ENCODE measurements around the gene HK1.
"Not testable (repeated sequence)": the region's sequence is repeated elsewhere in the genome, so short reads cannot be mapped to it uniquely, and the experiment has no call there.

The HK1 gene

GRCh38 chr10:69275444-69275843 lies 2.9 kb upstream of the HK1 start:
- DNase-seq, result no peak
- Histone ChIP-seq H3K27ac (ENCODE audit: insufficient read depth, low read length, poor library complexity, severe bottlenecking) (no peak overlapping the region), H3K36me3 (ENCODE audit: control insufficient read depth, insufficient read depth, low read length) (no peaks in the 10 kb centered on the region), H3K9me3 (ENCODE audit: control insufficient read depth, low read length) (no peaks in the 10 kb centered on the region), H3K4me1 (ENCODE audit: control insufficient read depth, insufficient read depth, low read length, poor library complexity, severe bottlenecking) (no peaks in the 10 kb centered on the region), H3K4me3 (ENCODE audit: insufficient read depth, low read depth, low read length, poor library complexity, severe bottlenecking) (no peak overlapping the region), H3K27me3 (replicated peaks; ENCODE audit: control insufficient read depth, insufficient read depth, low read length, poor library complexity, severe bottlenecking) (no peaks in the 10 kb centered on the region)

DNA sequence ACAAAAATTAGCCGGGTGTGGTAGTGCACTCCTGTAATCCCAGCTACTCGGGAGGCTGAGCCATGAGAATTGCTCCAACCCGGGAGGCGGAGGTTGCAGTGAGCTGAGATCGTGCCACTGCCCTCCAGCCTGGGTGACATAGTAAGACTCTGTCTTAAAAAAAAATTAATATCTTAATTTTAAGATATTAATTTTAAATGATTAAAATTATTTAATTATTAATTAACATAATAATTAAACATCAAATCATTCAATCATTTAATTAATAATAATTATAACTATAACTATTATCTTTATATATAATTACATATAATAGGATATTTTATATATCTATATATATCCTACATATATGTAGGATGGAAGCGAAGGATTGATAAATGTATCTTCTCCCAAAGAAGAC lies 1.8 kb upstream of the HK1 start:
- H3K4me3 ChIP-seq (ENCODE audit: insufficient read depth, low read depth, low read length, poor library complexity, severe bottlenecking), result no peak overlapping the region
- DNase-seq, result no peak
- H3K27me3 ChIP-seq (replicated peaks; ENCODE audit: control insufficient read depth, insufficient read depth, low read length, poor library complexity, severe bottlenecking), result no peaks in the 10 kb centered on the region
- no peak overlapping the region for H3K27ac ChIP-seq (ENCODE audit: insufficient read depth, low read length, poor library complexity, severe bottlenecking)
- no peaks in the 10 kb centered on the region for H3K36me3 ChIP-seq (ENCODE audit: control insufficient read depth, insufficient read depth, low read length)
- no peaks in the 10 kb centered on the region for H3K9me3 ChIP-seq (ENCODE audit: control insufficient read depth, low read length)
- no peaks in the 10 kb centered on the region for H3K4me1 ChIP-seq (ENCODE audit: control insufficient read depth, insufficient read depth, low read length, poor library complexity, severe bottlenecking)

DNA sequence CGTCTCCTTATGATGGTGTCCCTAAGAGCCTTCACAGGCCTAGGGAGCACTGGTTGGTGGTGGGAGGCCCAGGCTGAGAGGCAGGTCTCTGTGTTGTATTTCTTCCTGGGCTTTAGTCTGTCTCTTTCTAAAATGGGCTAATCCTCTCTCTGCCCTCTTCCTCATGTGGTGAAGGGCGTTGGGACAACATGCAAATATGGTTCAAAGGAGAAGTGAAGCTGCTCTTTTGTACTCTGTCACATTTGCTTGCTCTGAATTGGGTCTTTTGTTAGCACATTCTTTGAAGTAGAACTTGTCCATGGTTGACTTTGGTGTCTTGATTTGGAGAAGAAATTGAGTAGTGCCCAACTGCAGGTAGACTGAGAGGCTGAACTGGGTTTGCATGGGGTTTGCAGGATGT lies 814 bp downstream of the HK1 start:
- no peaks in the 10 kb centered on the region for H3K4me1 ChIP-seq (ENCODE audit: control insufficient read depth, insufficient read depth, low read length, poor library complexity, severe bottlenecking)
- H3K27me3 ChIP-seq (replicated peaks; ENCODE audit: control insufficient read depth, insufficient read depth, low read length, poor library complexity, severe bottlenecking), result no peaks in the 10 kb centered on the region
- no peaks in the 10 kb centered on the region for H3K9me3 ChIP-seq (ENCODE audit: control insufficient read depth, low read length)
- H3K36me3 ChIP-seq (ENCODE audit: control insufficient read depth, insufficient read depth, low read length), result no peaks in the 10 kb centered on the region
- no peak overlapping the region for H3K27ac ChIP-seq (ENCODE audit: insufficient read depth, low read length, poor library complexity, severe bottlenecking)
- no peak overlapping the region for H3K4me3 ChIP-seq (ENCODE audit: insufficient read depth, low read depth, low read length, poor library complexity, severe bottlenecking)
- no peak for DNase-seq

DNA sequence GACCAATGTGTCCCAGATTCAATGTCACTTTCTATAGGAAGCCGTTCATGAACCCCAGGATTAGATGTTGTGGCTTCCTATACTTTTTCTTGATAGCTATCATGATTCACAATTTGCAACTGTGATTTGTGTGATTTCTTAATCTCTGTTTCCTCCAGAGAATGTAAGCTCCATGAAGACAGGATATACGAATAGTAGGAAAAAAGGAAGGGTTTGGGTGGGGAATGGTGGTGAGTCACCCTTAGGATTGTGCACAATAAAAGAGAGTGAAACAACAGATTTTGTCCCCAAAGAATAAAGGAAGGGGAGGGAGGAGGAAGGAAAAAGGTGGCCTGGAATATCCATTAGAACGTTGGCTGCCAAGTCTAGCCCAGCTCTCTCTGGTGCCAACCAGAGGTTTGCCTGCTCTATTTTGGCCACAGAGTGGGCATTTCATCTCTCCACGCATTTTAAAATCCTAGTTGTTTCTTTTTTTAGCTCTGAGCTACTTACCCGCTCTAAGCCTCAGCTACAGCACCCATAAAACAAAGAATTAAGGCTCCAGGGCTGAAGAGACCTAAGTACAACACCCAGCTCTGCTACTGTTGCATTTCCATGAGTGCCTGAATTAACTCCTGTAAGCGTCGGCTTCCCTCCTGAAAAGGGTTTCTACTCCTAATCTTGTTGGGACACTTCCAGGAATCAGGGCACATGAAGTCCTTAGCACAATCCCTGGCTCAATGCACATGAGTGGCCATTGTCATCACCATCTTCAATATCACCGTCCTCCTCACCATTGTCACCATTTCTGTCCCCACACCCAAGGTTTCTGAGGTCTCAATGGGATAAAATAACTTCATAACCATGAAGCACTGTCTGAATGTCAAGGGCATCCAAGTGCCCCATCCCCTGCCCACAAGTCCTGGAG lies 3.5 kb downstream of the HK1 start:
- Histone ChIP-seq H3K27me3 (replicated peaks; ENCODE audit: control insufficient read depth, insufficient read depth, low read length, poor library complexity, severe bottlenecking) (no peaks in the 10 kb centered on the region), H3K36me3 (ENCODE audit: control insufficient read depth, insufficient read depth, low read length) (no peaks in the 10 kb centered on the region), H3K4me1 (ENCODE audit: control insufficient read depth, insufficient read depth, low read length, poor library complexity, severe bottlenecking) (no peaks in the 10 kb centered on the region), H3K4me3 (ENCODE audit: insufficient read depth, low read depth, low read length, poor library complexity, severe bottlenecking) (no peak overlapping the region), H3K9me3 (ENCODE audit: control insufficient read depth, low read length) (no peaks in the 10 kb centered on the region), H3K27ac (ENCODE audit: insufficient read depth, low read length, poor library complexity, severe bottlenecking) (no peak overlapping the region)
- DNase-seq, result no peak

DNA sequence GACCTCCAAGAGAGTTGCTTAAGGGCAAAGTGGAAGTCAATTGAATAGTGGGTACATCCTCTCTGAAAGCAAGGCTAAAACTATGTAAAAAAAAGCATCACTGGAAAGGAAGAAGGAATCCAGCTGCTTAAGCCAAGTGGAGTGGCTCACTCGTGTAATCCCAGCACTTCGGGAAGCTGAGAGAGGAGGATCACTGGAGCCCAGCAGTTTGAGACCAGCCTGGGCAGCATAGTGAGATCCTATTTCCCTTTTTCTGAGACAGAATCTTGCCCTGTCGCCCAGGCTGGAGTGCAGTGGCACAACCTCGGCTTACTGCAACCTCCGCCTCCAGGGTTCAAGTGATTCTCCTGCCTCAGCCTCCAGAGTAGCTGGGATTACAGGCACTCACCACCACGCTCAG lies 6.1 kb downstream of the HK1 start:
- not testable (repeated sequence) for H3K9me3 ChIP-seq (ENCODE audit: control insufficient read depth, low read length); H3K27ac ChIP-seq (ENCODE audit: insufficient read depth, low read length, poor library complexity, severe bottlenecking)

DNA sequence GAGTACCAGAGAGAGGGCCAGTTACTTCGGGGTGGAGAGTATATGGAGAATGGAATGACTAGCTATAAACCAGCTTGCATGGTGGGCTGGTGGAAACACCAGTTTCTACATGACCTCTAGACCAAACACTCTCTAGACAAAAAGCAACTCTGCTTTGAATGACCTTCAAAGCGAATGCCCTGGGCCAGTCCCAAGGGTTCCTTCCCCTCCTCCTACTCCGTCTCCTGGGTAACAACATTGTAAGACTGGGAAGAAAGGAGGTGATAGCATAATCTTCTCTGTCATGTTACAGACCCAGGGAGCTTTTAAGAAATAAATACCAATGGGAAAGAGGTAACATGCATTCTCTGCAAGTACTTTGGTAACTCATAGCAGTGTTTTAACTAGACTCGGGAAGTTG lies 7.4 kb downstream of the HK1 start:
- Histone ChIP-seq H3K27ac (ENCODE audit: insufficient read depth, low read length, poor library complexity, severe bottlenecking) (no peak overlapping the region), H3K36me3 (ENCODE audit: control insufficient read depth, insufficient read depth, low read length) (no peaks in the 10 kb centered on the region), H3K9me3 (ENCODE audit: control insufficient read depth, low read length) (no peaks in the 10 kb centered on the region), H3K27me3 (replicated peaks; ENCODE audit: control insufficient read depth, insufficient read depth, low read length, poor library complexity, severe bottlenecking) (no peaks in the 10 kb centered on the region), H3K4me3 (ENCODE audit: insufficient read depth, low read depth, low read length, poor library complexity, severe bottlenecking) (no peak overlapping the region), H3K4me1 (ENCODE audit: control insufficient read depth, insufficient read depth, low read length, poor library complexity, severe bottlenecking) (no peaks in the 10 kb centered on the region)
- DNase-seq, result no peak

More for the DNA sequence above, 6.1 kb downstream of the HK1 start:
- not testable (repeated sequence) for H3K27me3 ChIP-seq (replicated peaks; ENCODE audit: control insufficient read depth, insufficient read depth, low read length, poor library complexity, severe bottlenecking); H3K4me1 ChIP-seq (ENCODE audit: control insufficient read depth, insufficient read depth, low read length, poor library complexity, severe bottlenecking); H3K36me3 ChIP-seq (ENCODE audit: control insufficient read depth, insufficient read depth, low read length); DNase-seq; H3K4me3 ChIP-seq (ENCODE audit: insufficient read depth, low read depth, low read length, poor library complexity, severe bottlenecking)

DNA sequence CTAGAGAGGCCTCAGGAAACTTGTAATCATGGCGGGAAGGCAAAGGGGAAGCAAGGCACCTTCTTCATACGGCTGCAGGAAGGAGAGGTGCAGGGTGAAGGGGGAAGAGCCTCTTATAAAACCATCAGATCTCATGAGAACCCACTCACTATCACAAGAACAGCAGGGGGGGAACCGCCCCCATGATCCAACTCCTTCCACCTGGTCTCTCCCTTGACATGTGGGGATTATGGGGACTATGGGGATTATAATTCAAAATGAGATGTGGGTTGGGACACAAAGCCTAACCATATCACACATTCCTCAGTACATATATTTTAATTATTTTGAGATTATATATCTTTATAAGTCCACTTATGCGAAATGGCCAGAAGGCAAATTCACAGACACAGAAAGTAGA lies 8.9 kb downstream of the HK1 start:
- H3K4me3 ChIP-seq (ENCODE audit: insufficient read depth, low read depth, low read length, poor library complexity, severe bottlenecking), result no peak overlapping the region
- no peaks in the 10 kb centered on the region for H3K9me3 ChIP-seq (ENCODE audit: control insufficient read depth, low read length)
- no peaks in the 10 kb centered on the region for H3K27me3 ChIP-seq (replicated peaks; ENCODE audit: control insufficient read depth, insufficient read depth, low read length, poor library complexity, severe bottlenecking)

GRCh38 chr10:69290993-69291392 lies 12.7 kb downstream of the HK1 start:
- no peaks in the 10 kb centered on the region for H3K36me3 ChIP-seq (ENCODE audit: control insufficient read depth, insufficient read depth, low read length)
- H3K27ac ChIP-seq (ENCODE audit: insufficient read depth, low read length, poor library complexity, severe bottlenecking), result no peak overlapping the region
- H3K27me3 ChIP-seq (replicated peaks; ENCODE audit: control insufficient read depth, insufficient read depth, low read length, poor library complexity, severe bottlenecking), result no peaks in the 10 kb centered on the region
- no peaks in the 10 kb centered on the region for H3K4me1 ChIP-seq (ENCODE audit: control insufficient read depth, insufficient read depth, low read length, poor library complexity, severe bottlenecking)
- H3K9me3 ChIP-seq (ENCODE audit: control insufficient read depth, low read length), result no peaks in the 10 kb centered on the region
- H3K4me3 ChIP-seq (ENCODE audit: insufficient read depth, low read depth, low read length, poor library complexity, severe bottlenecking), result no peak overlapping the region
- DNase-seq, result no peak

More for the DNA sequence above, 8.9 kb downstream of the HK1 start:
- no peak for DNase-seq
- no peak overlapping the region for H3K27ac ChIP-seq (ENCODE audit: insufficient read depth, low read length, poor library complexity, severe bottlenecking)
- H3K4me1 ChIP-seq (ENCODE audit: control insufficient read depth, insufficient read depth, low read length, poor library complexity, severe bottlenecking), result no peaks in the 10 kb centered on the region
- no peaks in the 10 kb centered on the region for H3K36me3 ChIP-seq (ENCODE audit: control insufficient read depth, insufficient read depth, low read length)

GRCh38 chr10:69292459-69292858 lies 14.2 kb downstream of the HK1 start:
- Histone ChIP-seq H3K4me3 (ENCODE audit: insufficient read depth, low read depth, low read length, poor library complexity, severe bottlenecking) (no peak overlapping the region), H3K4me1 (ENCODE audit: control insufficient read depth, insufficient read depth, low read length, poor library complexity, severe bottlenecking) (no peaks in the 10 kb centered on the region), H3K27ac (ENCODE audit: insufficient read depth, low read length, poor library complexity, severe bottlenecking) (no peak overlapping the region), H3K9me3 (ENCODE audit: control insufficient read depth, low read length) (no peaks in the 10 kb centered on the region), H3K27me3 (replicated peaks; ENCODE audit: control insufficient read depth, insufficient read depth, low read length, poor library complexity, severe bottlenecking) (no peaks in the 10 kb centered on the region), H3K36me3 (ENCODE audit: control insufficient read depth, insufficient read depth, low read length) (no peaks in the 10 kb centered on the region)
- DNase-seq, result no peak

GRCh38 chr10:69295027-69295636 lies 16.8 kb downstream of the HK1 start:
- Histone ChIP-seq H3K4me1 (ENCODE audit: control insufficient read depth, insufficient read depth, low read length, poor library complexity, severe bottlenecking) (no peaks in the 10 kb centered on the region), H3K36me3 (ENCODE audit: control insufficient read depth, insufficient read depth, low read length) (no peaks in the 10 kb centered on the region), H3K9me3 (ENCODE audit: control insufficient read depth, low read length) (no peaks in the 10 kb centered on the region), H3K27ac (ENCODE audit: insufficient read depth, low read length, poor library complexity, severe bottlenecking) (no peak overlapping the region), H3K27me3 (replicated peaks; ENCODE audit: control insufficient read depth, insufficient read depth, low read length, poor library complexity, severe bottlenecking) (no peaks in the 10 kb centered on the region), H3K4me3 (ENCODE audit: insufficient read depth, low read depth, low read length, poor library complexity, severe bottlenecking) (no peak overlapping the region)
- DNase-seq, result no peak

Measured in effector memory CD4-positive, alpha-beta T cell (primary cell).